ENCODE results near the gene ANKRD66.

DNA sequence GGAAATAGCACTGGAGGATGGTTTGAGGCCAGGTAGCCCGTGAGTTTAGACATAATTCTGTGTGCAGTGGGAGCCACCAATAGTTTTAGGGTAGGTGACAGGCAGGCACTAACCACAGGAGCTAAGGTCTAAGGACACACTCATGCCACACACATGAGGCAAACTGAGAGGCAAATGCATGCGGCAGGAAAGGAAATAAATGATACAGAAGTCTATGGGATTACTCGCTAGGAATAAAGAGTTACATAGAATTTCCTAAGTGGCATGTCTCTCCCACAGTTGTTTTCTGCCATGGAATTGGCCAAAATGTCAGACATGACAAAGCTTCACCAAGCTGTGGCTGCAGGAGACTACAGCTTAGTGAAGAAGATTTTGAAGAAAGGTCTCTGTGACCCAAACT lies 4.9 kb downstream of the ANKRD66 start:
- TF ChIP-seq, protein P1, sequence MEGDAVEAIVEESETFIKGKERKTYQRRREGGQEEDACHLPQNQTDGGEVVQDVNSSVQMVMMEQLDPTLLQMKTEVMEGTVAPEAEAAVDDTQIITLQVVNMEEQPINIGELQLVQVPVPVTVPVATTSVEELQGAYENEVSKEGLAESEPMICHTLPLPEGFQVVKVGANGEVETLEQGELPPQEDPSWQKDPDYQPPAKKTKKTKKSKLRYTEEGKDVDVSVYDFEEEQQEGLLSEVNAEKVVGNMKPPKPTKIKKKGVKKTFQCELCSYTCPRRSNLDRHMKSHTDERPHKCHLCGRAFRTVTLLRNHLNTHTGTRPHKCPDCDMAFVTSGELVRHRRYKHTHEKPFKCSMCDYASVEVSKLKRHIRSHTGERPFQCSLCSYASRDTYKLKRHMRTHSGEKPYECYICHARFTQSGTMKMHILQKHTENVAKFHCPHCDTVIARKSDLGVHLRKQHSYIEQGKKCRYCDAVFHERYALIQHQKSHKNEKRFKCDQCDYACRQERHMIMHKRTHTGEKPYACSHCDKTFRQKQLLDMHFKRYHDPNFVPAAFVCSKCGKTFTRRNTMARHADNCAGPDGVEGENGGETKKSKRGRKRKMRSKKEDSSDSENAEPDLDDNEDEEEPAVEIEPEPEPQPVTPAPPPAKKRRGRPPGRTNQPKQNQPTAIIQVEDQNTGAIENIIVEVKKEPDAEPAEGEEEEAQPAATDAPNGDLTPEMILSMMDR (IDR thresholded peaks at IDR 0.05; ENCODE audit: low read depth, low read length) = no peak
- TF ChIP-seq EZH2phosphoT487 (IDR thresholded peaks at IDR 0.05; ENCODE audit: low read depth) = no peak

Data from OCI-LY3 (cell line).